GM19438 (cell line): ENCODE data around the gene GALNT18.

ENCODE experiments used
- ATAC-seq: cut with Tn5 transposase; IDR thresholded peaks from one replicate; pipeline ENCODE4 v1.9.1; 2021; ENCODE audit warnings: low read depth; ENCODE audit not compliant: unreplicated experiment

The GALNT18 gene

GRCh38 chr11:11296434-11296833 lies 325.4 kb downstream of the GALNT18 start:
- ATAC-seq, result no peak

GRCh38 chr11:11294551-11294855 lies 327.3 kb downstream of the GALNT18 start:
- ATAC-seq, result no peak

- ATAC-seq, result no peak
These were observed 327.8 kb downstream of the GALNT18 start for GRCh38 chr11:11293798-11294550.

- ATAC-seq, result no peak
These were observed 329.0 kb downstream of the GALNT18 start for GRCh38 chr11:11292839-11293238.

- ATAC-seq, result no peak
These were observed 330.5 kb downstream of the GALNT18 start for GRCh38 chr11:11291041-11292015.

GRCh38 chr11:11290354-11290753 lies 331.5 kb downstream of the GALNT18 start:
- ATAC-seq, result no peak

- no peak for ATAC-seq
These were observed 332.1 kb downstream of the GALNT18 start for GRCh38 chr11:11289669-11290068.

GRCh38 chr11:11288972-11289616 lies 332.7 kb downstream of the GALNT18 start:
- ATAC-seq, result no peak

GRCh38 chr11:11284481-11284880 lies 337.3 kb downstream of the GALNT18 start:
- no peak for ATAC-seq

GRCh38 chr11:11281626-11282025 lies 340.2 kb downstream of the GALNT18 start:
- ATAC-seq, result no peak

- ATAC-seq, result no peak
These were observed 341.0 kb downstream of the GALNT18 start for GRCh38 chr11:11280826-11281225.

- ATAC-seq, result no peak
These were observed 341.7 kb downstream of the GALNT18 start for GRCh38 chr11:11279956-11280689.

- no peak for ATAC-seq
These were observed 349.6 kb downstream of the GALNT18 start for GRCh38 chr11:11272254-11272653.

- ATAC-seq, result no peak
These were observed 351.5 kb downstream of the GALNT18 start for GRCh38 chr11:11270236-11270775.

GRCh38 chr11:11268706-11269105 lies 353.1 kb downstream of the GALNT18 start:
- no peak for ATAC-seq

GRCh38 chr11:11268119-11268518 lies 353.7 kb downstream of the GALNT18 start:
- no peak for ATAC-seq

GRCh38 chr11:11267312-11267711 lies 354.5 kb downstream of the GALNT18 start:
- no peak for ATAC-seq

GRCh38 chr11:11265994-11266606 lies 355.7 kb downstream of the GALNT18 start:
- no peak for ATAC-seq

- ATAC-seq, result no peak
These were observed 356.5 kb downstream of the GALNT18 start for GRCh38 chr11:11265320-11265719.
